RWPE2 (cell line): Measurements from ENCODE around the gene GRHL1.

ENCODE experiments used
- ATAC-seq: fragments of 200-7000 bp; cut with Tn5 transposase; 3 replicates; pipeline ENCODE4 v1.9.1; 2021; ENCODE audit warnings: low read depth
- DNase-seq: peaks from one replicate; pipeline ENCODE4 v3.0.0-alpha.2; 2020; ENCODE audit warnings: low spot score
- H3K27ac ChIP-seq: fragments of 450-650 bp; 2 replicates; pipeline ENCODE4 v1.5.1; 2017; ENCODE audit warnings: mild to moderate bottlenecking; ENCODE audit not compliant: poor library complexity, severe bottlenecking
- H3K27me3 ChIP-seq: fragments of 250-450 bp; sonication (Bioruptor Pico); 2 replicates; pipeline ENCODE4 v1.5.1; 2021; ENCODE audit warnings: mild to moderate bottlenecking, moderate library complexity; ENCODE audit not compliant: insufficient read depth, poor library complexity, severe bottlenecking
- H3K36me3 ChIP-seq: fragments of 250-450 bp; sonication (Bioruptor Pico); 2 replicates; pipeline ENCODE4 v1.5.1; 2020; ENCODE audit warnings: low read depth, mild to moderate bottlenecking, moderate library complexity
- H3K4me1 ChIP-seq: fragments of 250-450 bp; sonication (Bioruptor Pico); 2 replicates; pipeline ENCODE4 v1.5.1; 2021; ENCODE audit warnings: mild to moderate bottlenecking, moderate library complexity; ENCODE audit not compliant: insufficient read depth, poor library complexity, severe bottlenecking
- H3K4me3 ChIP-seq: fragments of 250-450 bp; sonication (Bioruptor Pico); 2 replicates; pipeline ENCODE4 v1.5.1; 2021; ENCODE audit warnings: mild to moderate bottlenecking, moderate library complexity; ENCODE audit not compliant: severe bottlenecking
- H3K9me3 ChIP-seq: fragments of 250-450 bp; sonication (Bioruptor Pico); 2 replicates; pipeline ENCODE4 v1.5.1; 2021; ENCODE audit warnings: mild to moderate bottlenecking, moderate library complexity; ENCODE audit not compliant: severe bottlenecking
- CTCF ChIP-seq: fragments of 450-650 bp; IDR thresholded peaks from one replicate; pipeline ENCODE4 v1.5.1; 2017; ENCODE audit warnings: mild to moderate bottlenecking, moderate library complexity; ENCODE audit not compliant: poor library complexity, severe bottlenecking

Gene GRHL1

GRCh38 chr2:9951522-9952285 lies at the start of gene GRHL1:
Gene GRHL1, plus strand, starts transcription at chr2:9951693. Its CDS starts 141 bp downstream, at chr2:9951834.
- no peak within 1 kb of the TSS for H3K27ac ChIP-seq
- H3K36me3 ChIP-seq, result no peaks in the 10 kb centered on the region
- no peak for TF ChIP-seq CTCF
- DNase-seq (peak; percentile 82), ATAC-seq (peak; percentile 93)
- peak within 1 kb of the TSS; percentile 77 for H3K4me3 ChIP-seq
- no peaks in the 10 kb centered on the region for H3K4me1 ChIP-seq
- H3K9me3 ChIP-seq, result no peaks in the 10 kb centered on the region
- no peaks in the 10 kb centered on the region for H3K27me3 ChIP-seq

- Histone ChIP-seq H3K27ac (no peak overlapping the region), H3K27me3 (no peaks in the 10 kb centered on the region), H3K36me3 (peaks cover 40% of the 10 kb centered on the region), H3K4me1 (peaks cover 14% of the 10 kb centered on the region), H3K9me3 (no peaks in the 10 kb centered on the region), H3K4me3 (no peak overlapping the region)
- no peak for TF ChIP-seq CTCF
- no peak for DNase-seq
- ATAC-seq, result peak; percentile 21; the same call in 1 of the 3 replicates
Observed at GRCh38 chr2:9905413-9905812, 46.1 kb upstream of the GRHL1 start.

- no peak overlapping the region for H3K4me3 ChIP-seq
- H3K9me3 ChIP-seq, result no peaks in the 10 kb centered on the region
- H3K4me1 ChIP-seq, result peaks cover 14% of the 10 kb centered on the region
- peaks cover 48% of the 10 kb centered on the region for H3K36me3 ChIP-seq
- no peak for TF ChIP-seq CTCF
- H3K27ac ChIP-seq, result no peak overlapping the region
- no peaks in the 10 kb centered on the region for H3K27me3 ChIP-seq
- ATAC-seq (no peak), DNase-seq (no peak)
Observed at GRCh38 chr2:9907402-9907801, 44.1 kb upstream of the GRHL1 start.

GRCh38 chr2:9908639-9909038 lies 42.9 kb upstream of the GRHL1 start:
- DNase-seq (no peak), ATAC-seq (no peak)
- TF ChIP-seq CTCF, result no peak
- no peaks in the 10 kb centered on the region for H3K27me3 ChIP-seq
- no peaks in the 10 kb centered on the region for H3K9me3 ChIP-seq
- H3K27ac ChIP-seq, result no peak overlapping the region
- H3K4me1 ChIP-seq, result peaks cover 14% of the 10 kb centered on the region
- peaks cover 52% of the 10 kb centered on the region for H3K36me3 ChIP-seq
- H3K4me3 ChIP-seq, result no peak overlapping the region

GRCh38 chr2:9909106-9909505 lies 42.4 kb upstream of the GRHL1 start:
- ATAC-seq, result peak; percentile 49
- peaks cover 53% of the 10 kb centered on the region for H3K36me3 ChIP-seq

More at GRCh38 chr2:9909106-9909505, 42.4 kb upstream of the GRHL1 start:
- no peak for DNase-seq
- Histone ChIP-seq H3K27me3 (no peaks in the 10 kb centered on the region), H3K4me3 (no peak overlapping the region), H3K9me3 (no peaks in the 10 kb centered on the region), H3K27ac (no peak overlapping the region), H3K4me1 (peaks cover 15% of the 10 kb centered on the region)
- no peak for TF ChIP-seq CTCF
